Measurements from ENCODE around the gene TOM1L2.
A peak's percentile ranks its signal among the peaks of the same experiment; 100 is the strongest.

The TOM1L2 gene

GRCh38 chr17:17843096-17843495 lies 129.1 kb downstream of the TOM1L2 start:
- Histone ChIP-seq H3K27me3 (no peaks in the 10 kb centered on the region), H3K9me3 (no peaks in the 10 kb centered on the region), H3K4me2 (no peak overlapping the region), H3K4me3 (no peak overlapping the region), H4K20me1 (no peaks in the 10 kb centered on the region), H3K9ac (no peak overlapping the region), H3K27ac (no peak overlapping the region), H3K4me1 (peaks cover 90% of the 10 kb centered on the region), H3K36me3 (no peaks in the 10 kb centered on the region)
- TF ChIP-seq Cebpa-rat (IDR thresholded peaks at IDR 0.05), result no peak

GRCh38 chr17:17842111-17842876 lies 129.9 kb downstream of the TOM1L2 start:
- no peaks in the 10 kb centered on the region for H3K9me3 ChIP-seq
- TF ChIP-seq Cebpa-rat (IDR thresholded peaks at IDR 0.05), result no peak
- peak overlapping the region; percentile 41; the same call in 1 of the 2 replicates for H3K9ac ChIP-seq
- peaks cover 90% of the 10 kb centered on the region for H3K4me1 ChIP-seq
- no peaks in the 10 kb centered on the region for H3K27me3 ChIP-seq
- H3K4me3 ChIP-seq, result no peak overlapping the region
- peak overlapping the region; percentile 100 for H3K27ac ChIP-seq
- no peaks in the 10 kb centered on the region for H4K20me1 ChIP-seq
- H3K4me2 ChIP-seq, result peak overlapping the region; percentile 100; the same call in 1 of the 2 replicates
- H3K36me3 ChIP-seq, result no peaks in the 10 kb centered on the region

- Histone ChIP-seq H3K4me2 (peak overlapping the region; percentile 100), H3K36me3 (no peaks in the 10 kb centered on the region), H3K9ac (peak overlapping the region; percentile 41; the same call in 1 of the 2 replicates), H3K4me3 (no peak overlapping the region), H3K27ac (peak overlapping the region; percentile 100), H3K4me1 (peaks cover 88% of the 10 kb centered on the region), H3K27me3 (no peaks in the 10 kb centered on the region), H3K9me3 (no peaks in the 10 kb centered on the region), H4K20me1 (no peaks in the 10 kb centered on the region)
- TF ChIP-seq Cebpa-rat (IDR thresholded peaks at IDR 0.05), result no peak
Measured at GRCh38 chr17:17841601-17842025, 130.6 kb downstream of the TOM1L2 start.

GRCh38 chr17:17840751-17841591 lies 131.2 kb downstream of the TOM1L2 start:
- Histone ChIP-seq H3K4me3 (no peak overlapping the region), H3K36me3 (no peaks in the 10 kb centered on the region), H4K20me1 (no peaks in the 10 kb centered on the region), H3K4me2 (peak overlapping the region; percentile 100), H3K4me1 (peaks cover 82% of the 10 kb centered on the region), H3K9ac (peak overlapping the region; percentile 75), H3K9me3 (no peaks in the 10 kb centered on the region), H3K27me3 (no peaks in the 10 kb centered on the region), H3K27ac (peak overlapping the region; percentile 100)
- no peak for TF ChIP-seq Cebpa-rat (IDR thresholded peaks at IDR 0.05)

- no peaks in the 10 kb centered on the region for H3K27me3 ChIP-seq
- no peak for TF ChIP-seq Cebpa-rat (IDR thresholded peaks at IDR 0.05)
- H3K9ac ChIP-seq, result peak overlapping the region; percentile 75
- H3K4me2 ChIP-seq, result peak overlapping the region; percentile 100
- no peaks in the 10 kb centered on the region for H3K9me3 ChIP-seq
- H4K20me1 ChIP-seq, result peaks cover 9% of the 10 kb centered on the region
- H3K4me1 ChIP-seq, result peaks cover 82% of the 10 kb centered on the region
- peak overlapping the region; percentile 100 for H3K27ac ChIP-seq
- H3K4me3 ChIP-seq, result peak overlapping the region; percentile 62
- H3K36me3 ChIP-seq, result 0 out of 2 replicates have a peak, but pooled peaks cover 6% of the 10 kb centered on the region
Measured at GRCh38 chr17:17839791-17840707, 132.2 kb downstream of the TOM1L2 start.

GRCh38 chr17:17837966-17838962 lies 133.9 kb downstream of the TOM1L2 start:
- Histone ChIP-seq H4K20me1 (peaks cover 26% of the 10 kb centered on the region), H3K27me3 (no peaks in the 10 kb centered on the region), H3K4me2 (peak overlapping the region; percentile 100), H3K4me1 (peaks cover 87% of the 10 kb centered on the region), H3K27ac (peak overlapping the region; percentile 100), H3K9me3 (no peaks in the 10 kb centered on the region), H3K9ac (peak overlapping the region; percentile 100), H3K36me3 (0 out of 2 replicates have a peak, but pooled peaks cover 9% of the 10 kb centered on the region), H3K4me3 (peak overlapping the region; percentile 100)
- TF ChIP-seq Cebpa-rat (IDR thresholded peaks at IDR 0.05), result no peak

- H3K9me3 ChIP-seq, result no peaks in the 10 kb centered on the region
- peak overlapping the region; percentile 100 for H3K27ac ChIP-seq
- TF ChIP-seq Cebpa-rat (IDR thresholded peaks at IDR 0.05), result no peak
- H4K20me1 ChIP-seq, result peaks cover 35% of the 10 kb centered on the region
- H3K36me3 ChIP-seq, result peaks cover 15% of the 10 kb centered on the region; the same call in 1 of the 2 replicates
- peak overlapping the region; percentile 100 for H3K4me2 ChIP-seq
- peak overlapping the region; percentile 100 for H3K4me3 ChIP-seq
- peak overlapping the region; percentile 100 for H3K9ac ChIP-seq
- peaks cover 92% of the 10 kb centered on the region for H3K4me1 ChIP-seq
- H3K27me3 ChIP-seq, result no peaks in the 10 kb centered on the region
Measured at GRCh38 chr17:17837380-17837821, 134.8 kb downstream of the TOM1L2 start.

GRCh38 chr17:17836818-17837379 lies 135.3 kb downstream of the TOM1L2 start, which contains the start of gene SREBF1:
SREBF1 (minus strand) TSS chr17:17836986; CDS start chr17:17836817, 169 bp downstream.
- peak within 1 kb of the TSS; percentile 100 for H3K27ac ChIP-seq
- H3K9ac ChIP-seq, result peak within 1 kb of the TSS; percentile 100
- peaks cover 92% of the 10 kb centered on the region for H3K4me1 ChIP-seq
- H4K20me1 ChIP-seq, result peaks cover 40% of the 10 kb centered on the region
- peak within 1 kb of the TSS; percentile 100 for H3K4me3 ChIP-seq
- no peaks in the 10 kb centered on the region for H3K27me3 ChIP-seq
- H3K36me3 ChIP-seq, result peaks cover 20% of the 10 kb centered on the region
- H3K4me2 ChIP-seq, result peak within 1 kb of the TSS; percentile 100
- TF ChIP-seq Cebpa-rat (IDR thresholded peaks at IDR 0.05), result no peak
- no peaks in the 10 kb centered on the region for H3K9me3 ChIP-seq

Data from BLaER1 (cell line).